Measurements from ENCODE around the gene RBM17. TPM values are rescaled to one million over a fixed set of nuclear protein-coding genes. Genes with fewer than 3 reads are reported as not detected.
A peak's percentile ranks its signal among the peaks of the same experiment; 100 is the strongest.

The RBM17 gene
- total and polyA plus RNA-seq, 2 of the 4 experiments (the other 2 are of a cell fraction), result 24.6 to 56.7 TPM

DNA sequence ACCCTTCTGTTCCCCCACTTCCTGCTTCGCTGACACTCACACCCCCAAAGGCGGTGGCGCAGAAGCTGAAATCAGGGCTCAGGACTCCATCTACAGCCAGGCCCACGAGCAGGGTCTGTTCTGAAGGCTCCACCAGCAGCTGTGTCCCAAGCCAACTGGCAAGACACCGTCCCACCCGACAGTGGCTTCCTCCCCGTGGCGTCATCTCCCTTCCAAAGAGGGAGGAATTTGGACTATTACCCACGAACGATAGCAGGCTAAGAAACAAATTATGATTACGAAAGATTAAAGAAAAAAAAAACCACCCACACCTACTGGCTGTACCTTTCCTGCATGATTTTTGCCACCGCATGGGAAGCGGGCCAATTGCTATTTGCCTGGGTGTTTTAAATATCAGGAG, 54.3 kb downstream of the RBM17 start:
- dilution Hi-C loops (cut with HindIII; ENCODE audit: low sequenced_read_pairs, unreplicated experiment) (no loop called here), in situ Hi-C loops (cut with MboI; ENCODE audit: low sequenced_read_pairs) (loop anchor here (25.0 kb wide), 1 partner anchor 619 kb away; no protein-coding TSS in a partner anchor), intact Hi-C loops (cut with micrococcal nuclease) (no loop called here)
- Histone ChIP-seq H4K91ac (ENCODE audit: insufficient read depth, low read depth, low read length) (peak overlapping the region; percentile 49), H3K4me2 (ENCODE audit: low read depth, low read length) (no peak overlapping the region), H3K23ac (ENCODE audit: low read depth, low read length) (no peak overlapping the region), H3K56ac (ENCODE audit: extremely low read depth, insufficient read depth, low read length) (no peak overlapping the region), H4K20me1 (ENCODE audit: insufficient read depth, low read length) (peaks cover 27% of the 10 kb centered on the region), H2BK120ac (ENCODE audit: low read depth, low read length) (peak overlapping the region; percentile 53), H3K9ac (ENCODE audit: low read depth, low read length) (no peak overlapping the region), H3K18ac (ENCODE audit: low read depth, low read length) (no peak overlapping the region), H3K9me3 (ENCODE audit: control insufficient read depth, insufficient read depth, low read length) (no peaks in the 10 kb centered on the region), H3K27me3 (ENCODE audit: control insufficient read depth, insufficient read depth, low read length) (no peaks in the 10 kb centered on the region), H3K27ac (ENCODE audit: insufficient read depth, low read length) (no peak overlapping the region), H4K5ac (ENCODE audit: low read depth, low read length) (no peak overlapping the region), H4K8ac (ENCODE audit: low read depth in 2 of 2, low read length in 2 of 2) (no peak overlapping the region; a peak in 1 of 4 replicates), H2BK15ac (ENCODE audit: low read depth, low read length) (peak overlapping the region; percentile 24; the same call in 1 of the 3 replicates), H3K36me3 (ENCODE audit: control insufficient read depth, insufficient read depth, low read length) (peaks cover 8% of the 10 kb centered on the region), H3K79me1 (ENCODE audit: low read depth in 1 of 2, low read length in 2 of 2) (peaks cover 5 to 49% of the 10 kb centered on the region in 2 experiments; a peak in 3 of 4 replicates), H2AFZ (replicated peaks; ENCODE audit: low read length, poor library complexity) (peak overlapping the region; percentile 34), H3K4me1 (ENCODE audit: control insufficient read depth, insufficient read depth, low read length) (peaks cover 21% of the 10 kb centered on the region), H3K4me3 (ENCODE audit: insufficient read depth, low read depth, low read length) (no peak overlapping the region), H3K4ac (ENCODE audit: low read depth, low read length) (peak overlapping the region; percentile 33), H2AK9ac (replicated peaks; ENCODE audit: low read depth, low read length, poor library complexity) (peak overlapping the region; percentile 79), H3K9me1 (ENCODE audit: insufficient read depth, low read length) (peaks cover 19% of the 10 kb centered on the region), H2BK5ac (ENCODE audit: low read depth, low read length, poor library complexity, severe bottlenecking) (no peak overlapping the region), H2BK20ac (ENCODE audit: low read depth, low read length) (no peak overlapping the region), H2AK5ac (ENCODE audit: low read depth, low read length) (peak overlapping the region; percentile 87), H3K14ac (replicated peaks; ENCODE audit: low read depth, low read length) (0 out of 2 replicates have a peak overlapping the region, but pooled peaks have one; percentile 19)
- DNase-seq (no peak), ATAC-seq (ENCODE audit: low read depth) (no peak)
- WGBS, 2 experiments (ENCODE audit: extremely low coverage in 2 of 2, insufficient read length in 1 of 2), result 86% methylated on average over 4 of the region's 13 CpGs; no CpG with 5 or more reads in 1 of the 2 experiments
- POLR2A ChIA-PET (ENCODE audit: unreplicated experiment), result no interaction called here
- BruUV-seq (replicated peaks), result no TSS peak
- CTCF ChIA-PET, result no interaction called here
- no peak for TF ChIP-seq NFE2L2 (IDR thresholded peaks at IDR 0.05; ENCODE audit: low read depth, low read length)
- TF ChIP-seq, protein P1, sequence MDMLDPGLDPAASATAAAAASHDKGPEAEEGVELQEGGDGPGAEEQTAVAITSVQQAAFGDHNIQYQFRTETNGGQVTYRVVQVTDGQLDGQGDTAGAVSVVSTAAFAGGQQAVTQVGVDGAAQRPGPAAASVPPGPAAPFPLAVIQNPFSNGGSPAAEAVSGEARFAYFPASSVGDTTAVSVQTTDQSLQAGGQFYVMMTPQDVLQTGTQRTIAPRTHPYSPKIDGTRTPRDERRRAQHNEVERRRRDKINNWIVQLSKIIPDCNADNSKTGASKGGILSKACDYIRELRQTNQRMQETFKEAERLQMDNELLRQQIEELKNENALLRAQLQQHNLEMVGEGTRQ (IDR thresholded peaks at IDR 0.05; ENCODE audit: low read depth, low read length), result no peak
- no peak for TF ChIP-seq MAFK (IDR thresholded peaks at IDR 0.05; ENCODE audit: low read depth, low read length)
- TF ChIP-seq BHLHE40 (IDR thresholded peaks at IDR 0.05; ENCODE audit: low read depth, low read length), result no peak
- TF ChIP-seq CEBPB (IDR thresholded peaks at IDR 0.05; ENCODE audit: low read depth, low read length), result no peak
- no peak for TF ChIP-seq SMC3 (IDR thresholded peaks at IDR 0.05; ENCODE audit: low read depth, low read length)
- TF ChIP-seq, protein P2, sequence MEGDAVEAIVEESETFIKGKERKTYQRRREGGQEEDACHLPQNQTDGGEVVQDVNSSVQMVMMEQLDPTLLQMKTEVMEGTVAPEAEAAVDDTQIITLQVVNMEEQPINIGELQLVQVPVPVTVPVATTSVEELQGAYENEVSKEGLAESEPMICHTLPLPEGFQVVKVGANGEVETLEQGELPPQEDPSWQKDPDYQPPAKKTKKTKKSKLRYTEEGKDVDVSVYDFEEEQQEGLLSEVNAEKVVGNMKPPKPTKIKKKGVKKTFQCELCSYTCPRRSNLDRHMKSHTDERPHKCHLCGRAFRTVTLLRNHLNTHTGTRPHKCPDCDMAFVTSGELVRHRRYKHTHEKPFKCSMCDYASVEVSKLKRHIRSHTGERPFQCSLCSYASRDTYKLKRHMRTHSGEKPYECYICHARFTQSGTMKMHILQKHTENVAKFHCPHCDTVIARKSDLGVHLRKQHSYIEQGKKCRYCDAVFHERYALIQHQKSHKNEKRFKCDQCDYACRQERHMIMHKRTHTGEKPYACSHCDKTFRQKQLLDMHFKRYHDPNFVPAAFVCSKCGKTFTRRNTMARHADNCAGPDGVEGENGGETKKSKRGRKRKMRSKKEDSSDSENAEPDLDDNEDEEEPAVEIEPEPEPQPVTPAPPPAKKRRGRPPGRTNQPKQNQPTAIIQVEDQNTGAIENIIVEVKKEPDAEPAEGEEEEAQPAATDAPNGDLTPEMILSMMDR (conservative IDR thresholded peaks at IDR 0.05; ENCODE audit: low read depth, low read length), result no peak
- TF ChIP-seq CHD1 (IDR thresholded peaks at IDR 0.05; ENCODE audit: low read depth, low read length), result no peak
- TF ChIP-seq RAD21 (IDR thresholded peaks at IDR 0.05; ENCODE audit: low read length), result no peak
- no peak for TF ChIP-seq FOS (IDR thresholded peaks at IDR 0.05; ENCODE audit: low read depth, low read length)

Data from IMR-90 (cell line).